Ishikawa (cell line): ENCODE measurements around the gene MYPN.
A peak's percentile ranks its signal among the peaks of the same experiment; 100 is the strongest.

Source experiments
- CEBPB ChIP-seq: IDR thresholded peaks from 2 replicates; pipeline ENCODE4 v1.6.1; 2012
- CREB1 ChIP-seq: IDR thresholded peaks from 2 replicates; pipeline ENCODE4 v1.6.1; 2012; ENCODE audit warnings: low read depth
- EGR1 ChIP-seq: IDR thresholded peaks from 2 replicates; pipeline ENCODE4 v1.6.1; 2012
- EP300 ChIP-seq: IDR thresholded peaks from 2 replicates; pipeline ENCODE4 v1.6.1; 2012; ENCODE audit warnings: borderline replicate concordance
- FOXM1 ChIP-seq: IDR thresholded peaks from 2 replicates; pipeline ENCODE4 v1.6.1; 2012; ENCODE audit warnings: low read depth, borderline replicate concordance
- NFIC ChIP-seq: IDR thresholded peaks from 2 replicates; pipeline ENCODE4 v1.6.1; 2012
- RAD21 ChIP-seq: IDR thresholded peaks from 2 replicates; pipeline ENCODE4 v1.6.1; 2012; ENCODE audit warnings: low read depth
- TAF1 ChIP-seq: IDR thresholded peaks from 2 replicates; pipeline ENCODE4 v1.6.1; 2012; ENCODE audit warnings: low read depth, mild to moderate bottlenecking
- TCF12 ChIP-seq: IDR thresholded peaks from 2 replicates; pipeline ENCODE4 v1.6.1; 2012; ENCODE audit warnings: low read depth
- TEAD4 ChIP-seq: IDR thresholded peaks from 2 replicates; pipeline ENCODE4 v1.6.1; 2012
- YY1 ChIP-seq: IDR thresholded peaks from 2 replicates; pipeline ENCODE4 v1.6.1; 2012; ENCODE audit warnings: low read depth
- ZBTB7A ChIP-seq: IDR thresholded peaks from 2 replicates; pipeline ENCODE4 v1.6.1; 2012; ENCODE audit warnings: low read depth
- TF ChIP-seq, protein P1 (sequence below): IDR thresholded peaks from 2 replicates; pipeline ENCODE4 v1.6.1; 2012
- TF ChIP-seq, protein P2 (sequence below): IDR thresholded peaks from 2 replicates; pipeline ENCODE4 v1.6.1; 2012
- TF ChIP-seq, protein P3 (sequence below): IDR thresholded peaks from 2 replicates; pipeline ENCODE4 v1.6.1; 2012; ENCODE audit warnings: low read depth, mild to moderate bottlenecking

MYPN gene

DNA sequence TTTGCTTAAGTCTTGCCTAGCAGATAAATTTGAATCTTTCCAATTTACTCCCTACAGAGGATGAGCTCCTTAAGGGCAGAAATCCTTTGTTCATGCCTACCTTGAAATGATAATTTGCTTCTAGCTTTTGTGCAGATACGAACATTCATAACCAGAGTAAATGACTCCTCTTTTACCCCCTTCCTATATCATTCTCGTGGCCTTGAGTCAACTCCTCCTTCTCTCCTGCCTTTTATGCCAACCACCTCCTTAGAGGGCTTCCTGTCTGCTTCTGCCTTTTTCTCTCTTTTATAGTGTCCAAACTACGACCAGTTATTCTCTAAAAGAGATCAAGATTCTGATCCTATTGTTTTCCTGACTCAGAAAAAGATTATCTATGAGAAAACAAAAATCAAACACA, 36.4 kb downstream of the MYPN start:
- TF ChIP-seq EGR1 (no peak), FOXM1 (no peak), RAD21 (no peak), CEBPB (no peak), YY1 (no peak), NFIC (no peak), TCF12 (no peak), TEAD4 (no peak), TAF1 (no peak)
- TF ChIP-seq, protein P1, sequence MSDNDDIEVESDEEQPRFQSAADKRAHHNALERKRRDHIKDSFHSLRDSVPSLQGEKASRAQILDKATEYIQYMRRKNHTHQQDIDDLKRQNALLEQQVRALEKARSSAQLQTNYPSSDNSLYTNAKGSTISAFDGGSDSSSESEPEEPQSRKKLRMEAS = no peak
- TF ChIP-seq, protein P2, sequence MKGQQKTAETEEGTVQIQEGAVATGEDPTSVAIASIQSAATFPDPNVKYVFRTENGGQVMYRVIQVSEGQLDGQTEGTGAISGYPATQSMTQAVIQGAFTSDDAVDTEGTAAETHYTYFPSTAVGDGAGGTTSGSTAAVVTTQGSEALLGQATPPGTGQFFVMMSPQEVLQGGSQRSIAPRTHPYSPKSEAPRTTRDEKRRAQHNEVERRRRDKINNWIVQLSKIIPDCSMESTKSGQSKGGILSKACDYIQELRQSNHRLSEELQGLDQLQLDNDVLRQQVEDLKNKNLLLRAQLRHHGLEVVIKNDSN = no peak
- TF ChIP-seq, protein P3, sequence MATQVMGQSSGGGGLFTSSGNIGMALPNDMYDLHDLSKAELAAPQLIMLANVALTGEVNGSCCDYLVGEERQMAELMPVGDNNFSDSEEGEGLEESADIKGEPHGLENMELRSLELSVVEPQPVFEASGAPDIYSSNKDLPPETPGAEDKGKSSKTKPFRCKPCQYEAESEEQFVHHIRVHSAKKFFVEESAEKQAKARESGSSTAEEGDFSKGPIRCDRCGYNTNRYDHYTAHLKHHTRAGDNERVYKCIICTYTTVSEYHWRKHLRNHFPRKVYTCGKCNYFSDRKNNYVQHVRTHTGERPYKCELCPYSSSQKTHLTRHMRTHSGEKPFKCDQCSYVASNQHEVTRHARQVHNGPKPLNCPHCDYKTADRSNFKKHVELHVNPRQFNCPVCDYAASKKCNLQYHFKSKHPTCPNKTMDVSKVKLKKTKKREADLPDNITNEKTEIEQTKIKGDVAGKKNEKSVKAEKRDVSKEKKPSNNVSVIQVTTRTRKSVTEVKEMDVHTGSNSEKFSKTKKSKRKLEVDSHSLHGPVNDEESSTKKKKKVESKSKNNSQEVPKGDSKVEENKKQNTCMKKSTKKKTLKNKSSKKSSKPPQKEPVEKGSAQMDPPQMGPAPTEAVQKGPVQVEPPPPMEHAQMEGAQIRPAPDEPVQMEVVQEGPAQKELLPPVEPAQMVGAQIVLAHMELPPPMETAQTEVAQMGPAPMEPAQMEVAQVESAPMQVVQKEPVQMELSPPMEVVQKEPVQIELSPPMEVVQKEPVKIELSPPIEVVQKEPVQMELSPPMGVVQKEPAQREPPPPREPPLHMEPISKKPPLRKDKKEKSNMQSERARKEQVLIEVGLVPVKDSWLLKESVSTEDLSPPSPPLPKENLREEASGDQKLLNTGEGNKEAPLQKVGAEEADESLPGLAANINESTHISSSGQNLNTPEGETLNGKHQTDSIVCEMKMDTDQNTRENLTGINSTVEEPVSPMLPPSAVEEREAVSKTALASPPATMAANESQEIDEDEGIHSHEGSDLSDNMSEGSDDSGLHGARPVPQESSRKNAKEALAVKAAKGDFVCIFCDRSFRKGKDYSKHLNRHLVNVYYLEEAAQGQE = no peak

DNA sequence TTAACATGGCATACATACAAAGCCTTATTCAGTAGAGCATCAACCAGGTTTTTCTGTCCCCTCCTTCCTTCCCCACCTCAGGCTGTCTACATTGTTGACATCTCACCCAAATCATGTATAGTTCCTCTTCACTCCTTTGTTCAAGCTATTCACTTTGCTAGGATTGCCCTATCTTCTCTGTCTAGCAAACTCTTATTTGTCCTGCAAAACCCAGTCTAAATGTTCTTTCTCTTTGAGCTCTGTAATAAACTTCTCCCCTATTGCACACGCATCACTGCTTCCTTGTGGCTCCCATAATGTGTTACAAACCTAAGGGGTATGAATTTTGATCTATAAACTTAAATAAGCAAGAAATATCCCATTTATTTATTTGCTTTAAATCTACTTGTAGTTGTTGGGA, 36.8 kb downstream of the MYPN start:
- TF ChIP-seq, protein P3 = no peak
- TF ChIP-seq, protein P1 = no peak
- TF ChIP-seq EP300 (no peak), EGR1 (no peak), YY1 (no peak), ZBTB7A (no peak), RAD21 (no peak), TEAD4 (no peak), TAF1 (no peak), NFIC (no peak), TCF12 (no peak), CEBPB (no peak), FOXM1 (no peak), CREB1 (no peak)
- TF ChIP-seq, protein P2 = no peak

DNA sequence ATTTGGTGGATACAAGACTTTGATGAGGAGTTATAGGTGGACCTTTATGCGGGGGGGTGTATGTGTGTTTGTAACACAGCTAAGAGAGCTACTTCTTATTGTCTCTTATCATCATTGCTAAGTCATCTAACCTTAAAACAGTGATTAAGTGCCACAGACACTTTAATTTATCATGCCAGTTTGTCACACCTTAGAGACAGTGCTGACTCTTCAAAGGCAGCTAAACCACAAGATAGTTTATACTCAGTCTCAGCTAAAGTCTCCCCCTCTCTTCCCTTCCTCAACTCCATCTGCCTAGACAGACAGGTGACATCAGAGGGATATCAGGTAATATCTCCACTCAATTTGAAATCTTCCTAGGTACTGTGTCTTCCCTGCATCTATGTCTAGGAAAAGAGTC, 42.2 kb downstream of the MYPN start:
- TF ChIP-seq EGR1 (no peak), TAF1 (no peak), TEAD4 (no peak), FOXM1 (no peak), NFIC (no peak)

DNA sequence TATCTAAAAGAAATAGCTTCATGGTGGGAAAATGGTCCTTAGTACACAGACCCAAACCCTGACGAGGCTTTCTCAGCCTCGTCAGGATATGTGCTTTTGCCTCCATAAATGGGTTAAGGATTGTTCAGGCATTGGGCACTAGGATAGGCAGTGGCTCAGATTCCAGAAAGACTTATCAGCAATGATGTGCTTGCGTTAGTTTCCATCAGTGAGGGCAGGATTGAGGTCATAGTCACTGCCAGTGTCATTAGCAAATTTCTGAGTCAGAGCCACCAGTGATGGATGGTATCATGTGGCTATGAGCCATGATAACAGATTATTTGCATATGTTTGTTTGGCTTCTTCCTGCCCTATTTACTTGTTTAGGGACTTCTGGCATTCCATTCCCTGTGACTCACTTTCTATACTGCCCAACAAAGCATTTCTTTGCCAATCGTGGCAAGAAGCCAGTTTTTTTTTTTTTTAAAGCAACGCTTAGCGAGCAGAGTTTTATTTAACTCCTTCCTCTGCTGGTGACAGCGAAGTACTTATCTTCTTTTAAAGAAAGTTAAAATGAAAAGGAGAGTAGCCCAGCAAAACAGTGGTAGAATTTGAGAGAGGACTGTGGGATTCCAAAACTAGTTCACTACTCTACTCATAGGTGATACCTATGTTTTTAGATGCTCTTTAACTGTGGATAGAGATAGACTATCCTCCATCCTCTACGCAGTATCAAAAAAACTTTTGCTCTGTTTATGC, 44.4 kb downstream of the MYPN start:
- TF ChIP-seq EGR1 (no peak), YY1 (no peak), RAD21 (no peak; the same call in 1 of the 2 replicates), TEAD4 (peak; percentile 88), TAF1 (no peak), CEBPB (peak; percentile 46; the same call in 1 of the 2 replicates), TCF12 (peak; percentile 71; the same call in 1 of the 2 replicates), CREB1 (peak; percentile 59), EP300 (peak; percentile 76; the same call in 1 of the 2 replicates), FOXM1 (peak; percentile 61), NFIC (peak; percentile 97), ZBTB7A (no peak)
- TF ChIP-seq, protein P2 = peak; percentile 40; the same call in 1 of the 2 replicates
- TF ChIP-seq, protein P3 = no peak
- TF ChIP-seq, protein P1 = no peak; the same call in 1 of the 2 replicates
